Measurements from ENCODE around the gene CUL9.

The CUL9 gene

GRCh38 chr6:43183441-43183840 lies 1.4 kb downstream of the CUL9 start:
- peaks cover 51% of the 10 kb centered on the region for H3K4me1 Mint-ChIP-seq
- ATAC-seq (no peak), DNase-seq (no peak)
- no peaks in the 10 kb centered on the region for H3K27me3 Mint-ChIP-seq
- peak overlapping the region; percentile 13 to 38 for H3K27ac Mint-ChIP-seq
- H3K4me3 Mint-ChIP-seq: peak overlapping the region; percentile 94
- H3K9me3 Mint-ChIP-seq: no peaks in the 10 kb centered on the region

GRCh38 chr6:43184268-43184985 lies 2.4 kb downstream of the CUL9 start:
- Mint-ChIP-seq H3K27ac (peak overlapping the region in 1 of 2 donors; percentile 20), H3K27me3 (no peaks in the 10 kb centered on the region), H3K4me3 (peak overlapping the region; percentile 38 to 46), H3K9me3 (no peaks in the 10 kb centered on the region), H3K4me1 (peaks cover 51% of the 10 kb centered on the region)
- ATAC-seq: no peak
- no peak for DNase-seq

- Mint-ChIP-seq H3K9me3 (no peaks in the 10 kb centered on the region), H3K27ac (peak overlapping the region in 1 of 2 donors; percentile 32), H3K4me1 (peaks cover 56% of the 10 kb centered on the region), H3K27me3 (no peaks in the 10 kb centered on the region), H3K4me3 (peak overlapping the region; percentile 7 to 42)
- ATAC-seq (peak; percentile 38), DNase-seq (no peak)
Observed at GRCh38 chr6:43185391-43185985, 3.5 kb downstream of the CUL9 start.

- Mint-ChIP-seq H3K4me1 (peaks cover 53% of the 10 kb centered on the region), H3K27me3 (no peaks in the 10 kb centered on the region), H3K9me3 (no peaks in the 10 kb centered on the region), H3K27ac (peak overlapping the region in 1 of 2 donors; percentile 71), H3K4me3 (no peak overlapping the region)
- no peak for ATAC-seq
- DNase-seq: no peak
Observed at GRCh38 chr6:43186019-43186418, 4.0 kb downstream of the CUL9 start.

- H3K4me3 Mint-ChIP-seq: no peak overlapping the region
- ATAC-seq: no peak
- peak overlapping the region; percentile 22 to 71 for H3K27ac Mint-ChIP-seq
- H3K4me1 Mint-ChIP-seq: peaks cover 46% of the 10 kb centered on the region
- H3K9me3 Mint-ChIP-seq: no peaks in the 10 kb centered on the region
- no peak for DNase-seq
- no peaks in the 10 kb centered on the region for H3K27me3 Mint-ChIP-seq
Observed at GRCh38 chr6:43186706-43187105, 4.7 kb downstream of the CUL9 start.

GRCh38 chr6:43187821-43188220 lies 5.8 kb downstream of the CUL9 start:
- DNase-seq (no peak), ATAC-seq (no peak)
- H3K4me3 Mint-ChIP-seq: no peak overlapping the region
- H3K27me3 Mint-ChIP-seq: no peaks in the 10 kb centered on the region
- no peaks in the 10 kb centered on the region for H3K9me3 Mint-ChIP-seq
- H3K27ac Mint-ChIP-seq: no peak overlapping the region
- peaks cover 43% of the 10 kb centered on the region for H3K4me1 Mint-ChIP-seq

GRCh38 chr6:43188426-43188825 lies 6.4 kb downstream of the CUL9 start:
- Mint-ChIP-seq H3K4me3 (no peak overlapping the region), H3K4me1 (peaks cover 36% of the 10 kb centered on the region), H3K27me3 (no peaks in the 10 kb centered on the region)

GRCh38 chr6:43189776-43190304 lies 7.8 kb downstream of the CUL9 start:
- Mint-ChIP-seq H3K4me1 (peaks cover 22% of the 10 kb centered on the region), H3K27me3 (no peaks in the 10 kb centered on the region), H3K4me3 (no peak overlapping the region), H3K27ac (no peak overlapping the region), H3K9me3 (no peaks in the 10 kb centered on the region)
- ATAC-seq (no peak), DNase-seq (no peak)

More at GRCh38 chr6:43188426-43188825, 6.4 kb downstream of the CUL9 start:
- ATAC-seq: no peak
- DNase-seq: no peak
- no peaks in the 10 kb centered on the region for H3K9me3 Mint-ChIP-seq
- no peak overlapping the region for H3K27ac Mint-ChIP-seq

- peak overlapping the region in 1 of 2 donors; percentile 30 for H3K27ac Mint-ChIP-seq
- DNase-seq (no peak), ATAC-seq (no peak)
- H3K4me1 Mint-ChIP-seq: peaks cover 5% of the 10 kb centered on the region
- no peaks in the 10 kb centered on the region for H3K9me3 Mint-ChIP-seq
- H3K4me3 Mint-ChIP-seq: no peak overlapping the region
- H3K27me3 Mint-ChIP-seq: no peaks in the 10 kb centered on the region
Observed at GRCh38 chr6:43192911-43193310, 10.9 kb downstream of the CUL9 start.

- no peak overlapping the region for H3K27ac Mint-ChIP-seq
- DNase-seq: no peak
- H3K27me3 Mint-ChIP-seq: no peaks in the 10 kb centered on the region
- ATAC-seq: no peak
- H3K9me3 Mint-ChIP-seq: no peaks in the 10 kb centered on the region
- peaks cover 5% of the 10 kb centered on the region for H3K4me1 Mint-ChIP-seq
- H3K4me3 Mint-ChIP-seq: no peak overlapping the region
Observed at GRCh38 chr6:43193929-43194328, 11.9 kb downstream of the CUL9 start.

- no peak for DNase-seq
- Mint-ChIP-seq H3K27ac (peak overlapping the region in 1 of 2 donors; percentile 77), H3K9me3 (no peaks in the 10 kb centered on the region), H3K4me1 (no peaks in the 10 kb centered on the region), H3K4me3 (no peak overlapping the region), H3K27me3 (no peaks in the 10 kb centered on the region)
- ATAC-seq: no peak
Observed at GRCh38 chr6:43196337-43196736, 14.3 kb downstream of the CUL9 start.

- Mint-ChIP-seq H3K9me3 (no peaks in the 10 kb centered on the region), H3K27ac (no peak overlapping the region), H3K4me1 (no peaks in the 10 kb centered on the region), H3K4me3 (no peak overlapping the region), H3K27me3 (no peaks in the 10 kb centered on the region)
- DNase-seq (no peak), ATAC-seq (no peak)
Observed at GRCh38 chr6:43199912-43200311, 17.9 kb downstream of the CUL9 start.

GRCh38 chr6:43200541-43200940 lies 18.5 kb downstream of the CUL9 start:
- H3K4me3 Mint-ChIP-seq: no peak overlapping the region
- DNase-seq: no peak
- H3K27ac Mint-ChIP-seq: no peak overlapping the region
- H3K9me3 Mint-ChIP-seq: no peaks in the 10 kb centered on the region
- no peak for ATAC-seq
- H3K4me1 Mint-ChIP-seq: no peaks in the 10 kb centered on the region
- no peaks in the 10 kb centered on the region for H3K27me3 Mint-ChIP-seq

GRCh38 chr6:43202451-43202850 lies 20.5 kb downstream of the CUL9 start:
- H3K27ac Mint-ChIP-seq: no peak overlapping the region
- DNase-seq (no peak), ATAC-seq (no peak)
- no peaks in the 10 kb centered on the region for H3K27me3 Mint-ChIP-seq
- no peak overlapping the region for H3K4me3 Mint-ChIP-seq
- H3K9me3 Mint-ChIP-seq: no peaks in the 10 kb centered on the region
- no peaks in the 10 kb centered on the region for H3K4me1 Mint-ChIP-seq

- Mint-ChIP-seq H3K9me3 (no peaks in the 10 kb centered on the region), H3K4me1 (no peaks in the 10 kb centered on the region), H3K27me3 (no peaks in the 10 kb centered on the region), H3K27ac (peak overlapping the region; percentile 28 to 81), H3K4me3 (no peak overlapping the region)
- DNase-seq (no peak), ATAC-seq (no peak)
Observed at GRCh38 chr6:43203029-43203717, 21.2 kb downstream of the CUL9 start.

- no peak overlapping the region for H3K4me3 Mint-ChIP-seq
- no peaks in the 10 kb centered on the region for H3K27me3 Mint-ChIP-seq
- H3K27ac Mint-ChIP-seq: no peak overlapping the region
- no peaks in the 10 kb centered on the region for H3K9me3 Mint-ChIP-seq
- no peaks in the 10 kb centered on the region for H3K4me1 Mint-ChIP-seq
- ATAC-seq (no peak), DNase-seq (no peak)
Observed at GRCh38 chr6:43203718-43204095, 21.7 kb downstream of the CUL9 start.

Measured in stimulated activated naive CD8-positive, alpha-beta T cell treated with anti-CD3 and anti-CD28 coated beads, Interleukin-15, amount 100 ng/mL, for 72 hours (primary cell).